ENCODE results near the gene ANKRD33. TPM values are rescaled to one million over a fixed set of nuclear protein-coding genes. Genes with fewer than 3 reads are reported as not detected.
A peak's percentile ranks its signal among the peaks of the same experiment; 100 is the strongest.

The ANKRD33 gene
- total RNA-seq, 6 donors from 2014 or later = not detected

DNA sequence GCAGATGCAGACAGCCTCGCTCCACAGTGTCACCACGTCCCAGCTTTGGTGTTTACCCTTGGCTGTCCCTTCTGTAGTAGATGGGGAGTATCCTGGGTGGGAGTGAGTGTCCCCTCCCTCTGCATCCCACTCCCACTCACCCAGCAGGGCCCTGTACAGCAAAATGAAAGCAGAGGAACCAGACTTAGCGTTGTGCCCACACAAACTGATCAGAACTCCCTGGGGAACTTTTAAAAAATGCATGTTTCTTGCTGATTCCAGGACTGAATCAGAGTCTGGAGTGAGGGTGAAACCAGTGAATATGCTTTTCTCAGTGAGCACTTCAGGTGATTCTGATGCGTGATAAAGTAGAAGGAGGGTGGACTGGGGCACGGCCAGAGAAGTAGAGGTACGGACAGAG, 22.3 kb downstream of the ANKRD33 start:
- no peaks in the 10 kb centered on the region for H3K9me3 ChIP-seq
- peaks cover 0 to 18% (median 3%) of the 10 kb centered on the region in 4 donors for H3K36me3 ChIP-seq
- DNase-seq (no peak), ATAC-seq (ENCODE audit: low FRiP score in 2 of 2) (no peak)
- TF ChIP-seq EP300 (IDR thresholded peaks at IDR 0.05) (no peak), CTCF (IDR thresholded peaks at IDR 0.05) (no peak), POLR2A (IDR thresholded peaks at IDR 0.05) (no peak), POLR2AphosphoS5 (IDR thresholded peaks at IDR 0.05) (no peak)
- H3K27me3 ChIP-seq = peaks cover 0 to 10% (median 9%) of the 10 kb centered on the region in 4 donors
- H3K4me1 ChIP-seq = peaks cover 37 to 76% (median 64%) of the 10 kb centered on the region in 4 donors
- peak overlapping the region; percentile 95 to 99 (median 95) for H3K27ac ChIP-seq
- peak overlapping the region; percentile 28 to 63 (median 53) for H3K4me3 ChIP-seq
- WGBS, 2 donors = 53 to 69% methylated on average over 5 to 6 of the region's 6 CpGs

- peaks cover 38 to 72% (median 63%) of the 10 kb centered on the region in 4 donors for H3K4me1 ChIP-seq
- peaks cover 0 to 24% (median 8%) of the 10 kb centered on the region in 4 donors for H3K36me3 ChIP-seq
- WGBS, 2 donors = 66 to 78% methylated on average over 3 of the region's 3 CpGs
- TF ChIP-seq POLR2AphosphoS5 (IDR thresholded peaks at IDR 0.05) (peak in 1 of 2 donors; percentile 46), EP300 (IDR thresholded peaks at IDR 0.05) (no peak), POLR2A (IDR thresholded peaks at IDR 0.05) (peak in 1 of 4 donors; percentile 23)
- no peak for DNase-seq
- peak overlapping the region; percentile 28 to 63 (median 53) for H3K4me3 ChIP-seq
- peak overlapping the region; percentile 95 to 99 (median 95) for H3K27ac ChIP-seq
- no peaks in the 10 kb centered on the region for H3K9me3 ChIP-seq
- H3K27me3 ChIP-seq = peaks cover 0 to 10% (median 9%) of the 10 kb centered on the region in 4 donors
- no peak for ATAC-seq (ENCODE audit: low FRiP score in 2 of 2)
Measured at GRCh38 chr12:51910691-51911090, 22.8 kb downstream of the ANKRD33 start.

DNA sequence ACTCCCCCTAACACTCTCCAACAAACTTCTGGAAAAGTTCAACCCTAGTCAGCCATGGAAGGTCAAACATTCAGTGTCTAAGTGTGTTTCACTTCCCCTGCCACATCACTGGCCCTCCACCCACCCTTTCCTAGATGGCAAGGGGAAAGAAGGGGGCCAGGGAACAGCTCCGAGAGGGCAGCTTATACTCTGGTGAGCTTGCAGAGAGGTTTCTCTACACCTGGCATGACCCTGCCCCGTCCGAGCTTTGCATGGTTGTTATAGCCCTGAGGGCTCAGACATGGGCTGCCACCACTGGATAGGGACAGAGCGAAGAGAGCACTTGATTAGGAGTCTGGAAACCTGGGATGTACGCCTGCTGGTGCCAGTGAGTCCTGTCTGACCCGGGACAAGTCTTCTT, 23.4 kb downstream of the ANKRD33 start:
- no peak for DNase-seq

GRCh38 chr12:51911788-51912711, 24.1 kb downstream of the ANKRD33 start:
- Histone ChIP-seq H3K27me3 (peaks cover 0 to 7% (median 5%) of the 10 kb centered on the region in 4 donors), H3K27ac (peak overlapping the region; percentile 95 to 99 (median 95)), H3K9me3 (no peaks in the 10 kb centered on the region), H3K36me3 (peaks cover 0 to 37% (median 12%) of the 10 kb centered on the region in 4 donors), H3K4me3 (peak overlapping the region; percentile 39 to 61 (median 46)), H3K4me1 (peaks cover 36 to 72% (median 51%) of the 10 kb centered on the region in 4 donors)
- peak in 1 of 2 donors; percentile 60 for DNase-seq
- TF ChIP-seq POLR2A (IDR thresholded peaks at IDR 0.05) (peak in 3 of 4 donors; percentile 25 to 56 (median 25)), EP300 (IDR thresholded peaks at IDR 0.05) (peak in 2 of 4 donors; percentile 51 to 97), POLR2AphosphoS5 (IDR thresholded peaks at IDR 0.05) (peak; percentile 70 to 75), CTCF (IDR thresholded peaks at IDR 0.05) (no peak)
- peak; percentile 38 to 74 for ATAC-seq (ENCODE audit: low FRiP score in 2 of 2)
- WGBS, 2 donors = 47 to 52% methylated on average over 3 to 8 of the region's 8 CpGs

More for the DNA sequence above, 23.4 kb downstream of the ANKRD33 start:
- peaks cover 0 to 30% (median 11%) of the 10 kb centered on the region in 4 donors for H3K36me3 ChIP-seq
- 51 to 63% methylated on average over 5 to 6 of the region's 6 CpGs for WGBS, 2 donors
- H3K4me3 ChIP-seq = peak overlapping the region in 3 of 4 donors; percentile 6 to 61 (median 16)
- ATAC-seq (ENCODE audit: low FRiP score in 2 of 2) = peak in 1 of 2 donors; percentile 23
- peak overlapping the region; percentile 95 to 99 (median 95) for H3K27ac ChIP-seq
- TF ChIP-seq CTCF (IDR thresholded peaks at IDR 0.05) (no peak), POLR2A (IDR thresholded peaks at IDR 0.05) (no peak), POLR2AphosphoS5 (IDR thresholded peaks at IDR 0.05) (no peak), EP300 (IDR thresholded peaks at IDR 0.05) (no peak)
- no peaks in the 10 kb centered on the region for H3K9me3 ChIP-seq
- H3K27me3 ChIP-seq = peaks cover 0 to 10% (median 9%) of the 10 kb centered on the region in 4 donors
- peaks cover 36 to 72% (median 58%) of the 10 kb centered on the region in 4 donors for H3K4me1 ChIP-seq
